ENCODE results near the gene DDX25. TPM values are rescaled to one million over a fixed set of nuclear protein-coding genes. Genes with fewer than 3 reads are reported as not detected.

The DDX25 gene
- total and polyA plus RNA-seq, 2 of the 13 experiments (the other 11 are each of a cell fraction or from before 2014, with no cell fraction given) = 0.17 to 0.29 TPM

DNA sequence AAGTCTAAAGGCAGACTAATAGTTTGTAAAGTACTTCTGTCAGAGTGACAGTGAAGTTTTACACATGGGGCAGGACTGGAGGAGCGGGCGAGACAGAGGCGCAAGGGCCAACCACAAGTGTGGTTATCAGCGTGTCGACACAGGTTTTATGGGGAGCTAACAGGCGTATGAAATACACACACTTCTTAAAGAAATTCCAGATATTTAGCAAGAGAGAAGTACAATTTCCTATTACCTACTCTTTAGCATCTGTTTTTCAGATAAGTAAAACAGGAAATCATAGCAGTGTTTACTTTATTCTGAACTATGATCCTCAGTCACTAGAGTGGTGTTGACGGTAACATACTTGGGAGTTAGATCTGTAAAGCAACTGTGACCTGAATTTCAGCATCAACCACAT is 64.0 kb downstream of the DDX25 start (continued):
- TF ChIP-seq, protein P1, sequence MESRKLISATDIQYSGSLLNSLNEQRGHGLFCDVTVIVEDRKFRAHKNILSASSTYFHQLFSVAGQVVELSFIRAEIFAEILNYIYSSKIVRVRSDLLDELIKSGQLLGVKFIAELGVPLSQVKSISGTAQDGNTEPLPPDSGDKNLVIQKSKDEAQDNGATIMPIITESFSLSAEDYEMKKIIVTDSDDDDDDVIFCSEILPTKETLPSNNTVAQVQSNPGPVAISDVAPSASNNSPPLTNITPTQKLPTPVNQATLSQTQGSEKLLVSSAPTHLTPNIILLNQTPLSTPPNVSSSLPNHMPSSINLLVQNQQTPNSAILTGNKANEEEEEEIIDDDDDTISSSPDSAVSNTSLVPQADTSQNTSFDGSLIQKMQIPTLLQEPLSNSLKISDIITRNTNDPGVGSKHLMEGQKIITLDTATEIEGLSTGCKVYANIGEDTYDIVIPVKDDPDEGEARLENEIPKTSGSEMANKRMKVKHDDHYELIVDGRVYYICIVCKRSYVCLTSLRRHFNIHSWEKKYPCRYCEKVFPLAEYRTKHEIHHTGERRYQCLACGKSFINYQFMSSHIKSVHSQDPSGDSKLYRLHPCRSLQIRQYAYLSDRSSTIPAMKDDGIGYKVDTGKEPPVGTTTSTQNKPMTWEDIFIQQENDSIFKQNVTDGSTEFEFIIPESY (CRISPR knock-in tag; IDR thresholded peaks at IDR 0.05) = peak; percentile 44; the same call in 1 of the 2 replicates
- TF ChIP-seq, protein P2, sequence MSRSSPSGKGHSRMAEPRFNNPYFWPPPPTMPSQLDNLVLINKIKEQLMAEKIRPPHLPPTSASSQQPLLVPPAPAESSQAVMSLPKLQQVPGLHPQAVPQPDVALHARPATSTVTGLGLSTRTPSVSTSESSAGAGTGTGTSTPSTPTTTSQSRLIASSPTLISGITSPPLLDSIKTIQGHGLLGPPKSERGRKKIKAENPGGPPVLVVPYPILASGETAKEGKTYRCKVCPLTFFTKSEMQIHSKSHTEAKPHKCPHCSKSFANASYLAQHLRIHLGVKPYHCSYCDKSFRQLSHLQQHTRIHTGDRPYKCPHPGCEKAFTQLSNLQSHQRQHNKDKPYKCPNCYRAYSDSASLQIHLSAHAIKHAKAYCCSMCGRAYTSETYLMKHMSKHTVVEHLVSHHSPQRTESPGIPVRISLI (CRISPR knock-in tag; IDR thresholded peaks at IDR 0.05; ENCODE audit: borderline replicate concordance) = no peak
- TF ChIP-seq KAT2B (IDR thresholded peaks at IDR 0.05; ENCODE audit: borderline replicate concordance, low read depth, low read length) (no peak), JARID2 (CRISPR knock-in tag; IDR thresholded peaks at IDR 0.05; ENCODE audit: insufficient replicate concordance) (no peak), ZIK1 (CRISPR knock-in tag; IDR thresholded peaks at IDR 0.05; ENCODE audit: borderline replicate concordance, low read depth) (no peak), SOX13 (IDR thresholded peaks at IDR 0.05) (no peak), SOX13 (CRISPR knock-in tag; conservative IDR thresholded peaks at IDR 0.05 in 1 of 2, IDR thresholded peaks at IDR 0.05 in 1 of 2) (no peak), HNF4G (IDR thresholded peaks at IDR 0.05; ENCODE audit: borderline replicate concordance, low read depth, low read length) (peak; percentile 29; the same call in 1 of the 2 replicates), HNF4G (CRISPR knock-in tag; IDR thresholded peaks at IDR 0.05; ENCODE audit: borderline replicate concordance, low read depth) (no peak), ERF (CRISPR knock-in tag; IDR thresholded peaks at IDR 0.05) (peak; percentile 52; the same call in 1 of the 2 replicates), NR1H2 (CRISPR knock-in tag; IDR thresholded peaks at IDR 0.05; ENCODE audit: borderline replicate concordance, low read depth) (no peak), THAP9 (CRISPR knock-in tag; IDR thresholded peaks at IDR 0.05; ENCODE audit: borderline replicate concordance) (no peak), HES4 (CRISPR knock-in tag; IDR thresholded peaks at IDR 0.05; ENCODE audit: borderline replicate concordance) (no peak), ZNF224 (CRISPR knock-in tag; IDR thresholded peaks at IDR 0.05) (no peak), ZFYVE20 (CRISPR knock-in tag; IDR thresholded peaks at IDR 0.05; ENCODE audit: borderline replicate concordance, low read depth) (no peak), ZNF205 (CRISPR knock-in tag; IDR thresholded peaks at IDR 0.05) (no peak), ZNF773 (CRISPR knock-in tag; IDR thresholded peaks at IDR 0.05; ENCODE audit: borderline replicate concordance) (no peak), RAD51 (IDR thresholded peaks at IDR 0.05; ENCODE audit: borderline replicate concordance) (no peak), TRIM24 (CRISPR knock-in tag; IDR thresholded peaks at IDR 0.05) (no peak)
- TF ChIP-seq, protein P3, sequence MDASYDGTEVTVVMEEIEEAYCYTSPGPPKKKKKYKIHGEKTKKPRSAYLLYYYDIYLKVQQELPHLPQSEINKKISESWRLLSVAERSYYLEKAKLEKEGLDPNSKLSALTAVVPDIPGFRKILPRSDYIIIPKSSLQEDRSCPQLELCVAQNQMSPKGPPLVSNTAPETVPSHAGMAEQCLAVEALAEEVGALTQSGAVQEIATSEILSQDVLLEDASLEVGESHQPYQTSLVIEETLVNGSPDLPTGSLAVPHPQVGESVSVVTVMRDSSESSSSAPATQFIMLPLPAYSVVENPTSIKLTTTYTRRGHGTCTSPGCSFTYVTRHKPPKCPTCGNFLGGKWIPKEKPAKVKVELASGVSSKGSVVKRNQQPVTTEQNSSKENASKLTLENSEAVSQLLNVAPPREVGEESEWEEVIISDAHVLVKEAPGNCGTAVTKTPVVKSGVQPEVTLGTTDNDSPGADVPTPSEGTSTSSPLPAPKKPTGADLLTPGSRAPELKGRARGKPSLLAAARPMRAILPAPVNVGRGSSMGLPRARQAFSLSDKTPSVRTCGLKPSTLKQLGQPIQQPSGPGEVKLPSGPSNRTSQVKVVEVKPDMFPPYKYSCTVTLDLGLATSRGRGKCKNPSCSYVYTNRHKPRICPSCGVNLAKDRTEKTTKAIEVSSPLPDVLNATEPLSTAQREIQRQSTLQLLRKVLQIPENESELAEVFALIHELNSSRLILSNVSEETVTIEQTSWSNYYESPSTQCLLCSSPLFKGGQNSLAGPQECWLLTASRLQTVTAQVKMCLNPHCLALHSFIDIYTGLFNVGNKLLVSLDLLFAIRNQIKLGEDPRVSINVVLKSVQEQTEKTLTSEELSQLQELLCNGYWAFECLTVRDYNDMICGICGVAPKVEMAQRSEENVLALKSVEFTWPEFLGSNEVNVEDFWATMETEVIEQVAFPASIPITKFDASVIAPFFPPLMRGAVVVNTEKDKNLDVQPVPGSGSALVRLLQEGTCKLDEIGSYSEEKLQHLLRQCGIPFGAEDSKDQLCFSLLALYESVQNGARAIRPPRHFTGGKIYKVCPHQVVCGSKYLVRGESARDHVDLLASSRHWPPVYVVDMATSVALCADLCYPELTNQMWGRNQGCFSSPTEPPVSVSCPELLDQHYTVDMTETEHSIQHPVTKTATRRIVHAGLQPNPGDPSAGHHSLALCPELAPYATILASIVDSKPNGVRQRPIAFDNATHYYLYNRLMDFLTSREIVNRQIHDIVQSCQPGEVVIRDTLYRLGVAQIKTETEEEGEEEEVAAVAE (CRISPR knock-in tag; IDR thresholded peaks at IDR 0.05; ENCODE audit: borderline replicate concordance) = no peak
